Measurements from ENCODE around the gene PFKFB2. TPM values are rescaled to one million over a fixed set of nuclear protein-coding genes. Genes with fewer than 3 reads are reported as not detected.

PFKFB2 gene
- total and polyA plus RNA-seq, 3 donors from 2014 or later, result 12.9 to 17.6 (median 13.9) TPM

GRCh38 chr1:207028884-207029650 lies 24.0 kb upstream of the PFKFB2 start:
- WGBS, 2 donors, result 88 to 97% methylated on average over 2 of the region's 2 CpGs
- H3K27ac ChIP-seq, result no peak overlapping the region
- no peak for TF ChIP-seq POLR2A (IDR thresholded peaks at IDR 0.05)
- H3K4me1 ChIP-seq, result peaks cover 14% of the 10 kb centered on the region
- H3K36me3 ChIP-seq (ENCODE audit: low read depth, missing control alignments), result no peaks in the 10 kb centered on the region
- H3K4me3 ChIP-seq, result no peak overlapping the region
- intact Hi-C loops (cut with DNase I; ENCODE audit: low total_unique reads), result no loop called here
- no peaks in the 10 kb centered on the region for H3K9me3 ChIP-seq
- no peaks in the 10 kb centered on the region for H3K27me3 ChIP-seq
- no peak for DNase-seq

DNA sequence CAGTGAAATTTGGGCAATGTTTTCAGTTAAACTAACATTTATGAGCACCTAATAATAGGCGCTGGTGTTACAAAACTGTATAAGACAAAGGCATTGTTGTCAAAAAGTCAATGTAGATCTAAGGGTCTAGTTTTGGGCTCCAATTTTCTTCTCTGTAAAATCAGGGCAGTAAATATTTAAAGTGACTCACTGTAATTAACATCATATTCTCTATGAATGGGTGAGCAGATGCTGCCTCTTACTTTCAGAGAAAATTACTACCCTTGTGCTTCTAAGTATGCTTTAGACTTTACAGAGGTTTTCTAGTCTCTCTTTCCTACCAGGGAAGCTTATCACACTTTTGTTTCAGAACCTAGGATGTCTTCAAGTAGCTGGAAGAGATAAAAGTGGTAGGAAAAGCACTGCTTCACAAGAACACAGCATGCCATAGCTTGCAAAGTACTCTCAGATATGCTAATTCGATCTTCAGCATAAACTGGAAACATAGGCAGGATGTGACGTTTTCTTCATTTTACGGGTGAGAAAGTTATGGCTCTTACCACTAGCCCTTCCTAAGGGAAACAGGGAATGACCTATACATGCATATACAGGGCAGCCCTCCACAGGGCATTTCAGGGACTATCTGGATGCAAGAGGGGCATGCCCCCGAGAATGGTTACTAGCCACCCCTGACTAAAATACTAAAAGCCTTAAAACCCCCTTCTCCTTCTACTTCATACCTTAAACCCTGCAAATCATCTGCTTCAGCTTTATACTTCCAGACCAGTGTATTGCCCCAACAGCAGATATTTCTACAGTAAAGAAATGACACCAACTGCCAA lies 23.2 kb upstream of the PFKFB2 start:
- H3K36me3 ChIP-seq (ENCODE audit: low read depth, missing control alignments), result no peaks in the 10 kb centered on the region
- no peaks in the 10 kb centered on the region for H3K27me3 ChIP-seq
- TF ChIP-seq POLR2A (IDR thresholded peaks at IDR 0.05), result no peak
- TF ChIP-seq, protein P1, sequence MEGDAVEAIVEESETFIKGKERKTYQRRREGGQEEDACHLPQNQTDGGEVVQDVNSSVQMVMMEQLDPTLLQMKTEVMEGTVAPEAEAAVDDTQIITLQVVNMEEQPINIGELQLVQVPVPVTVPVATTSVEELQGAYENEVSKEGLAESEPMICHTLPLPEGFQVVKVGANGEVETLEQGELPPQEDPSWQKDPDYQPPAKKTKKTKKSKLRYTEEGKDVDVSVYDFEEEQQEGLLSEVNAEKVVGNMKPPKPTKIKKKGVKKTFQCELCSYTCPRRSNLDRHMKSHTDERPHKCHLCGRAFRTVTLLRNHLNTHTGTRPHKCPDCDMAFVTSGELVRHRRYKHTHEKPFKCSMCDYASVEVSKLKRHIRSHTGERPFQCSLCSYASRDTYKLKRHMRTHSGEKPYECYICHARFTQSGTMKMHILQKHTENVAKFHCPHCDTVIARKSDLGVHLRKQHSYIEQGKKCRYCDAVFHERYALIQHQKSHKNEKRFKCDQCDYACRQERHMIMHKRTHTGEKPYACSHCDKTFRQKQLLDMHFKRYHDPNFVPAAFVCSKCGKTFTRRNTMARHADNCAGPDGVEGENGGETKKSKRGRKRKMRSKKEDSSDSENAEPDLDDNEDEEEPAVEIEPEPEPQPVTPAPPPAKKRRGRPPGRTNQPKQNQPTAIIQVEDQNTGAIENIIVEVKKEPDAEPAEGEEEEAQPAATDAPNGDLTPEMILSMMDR (IDR thresholded peaks at IDR 0.05), result no peak
- H3K4me3 ChIP-seq, result no peak overlapping the region
- peaks cover 7% of the 10 kb centered on the region for H3K4me1 ChIP-seq
- no peaks in the 10 kb centered on the region for H3K9me3 ChIP-seq
- H3K27ac ChIP-seq, result no peak overlapping the region
- no peak for DNase-seq
- 71 to 72% methylated on average over 5 of the region's 5 CpGs for WGBS, 2 donors
- intact Hi-C loops (cut with DNase I; ENCODE audit: low total_unique reads), result no loop called here

GRCh38 chr1:207030522-207031009 lies 22.5 kb upstream of the PFKFB2 start:
- DNase-seq, result no peak
- intact Hi-C loops (cut with DNase I; ENCODE audit: low total_unique reads), result no loop called here
- H3K9me3 ChIP-seq, result no peaks in the 10 kb centered on the region
- 65 to 69% methylated on average over 5 of the region's 5 CpGs for WGBS, 2 donors
- no peaks in the 10 kb centered on the region for H3K27me3 ChIP-seq
- no peak overlapping the region for H3K27ac ChIP-seq
- H3K4me1 ChIP-seq, result peaks cover under 1% of the 10 kb centered on the region
- no peak overlapping the region for H3K4me3 ChIP-seq
- no peaks in the 10 kb centered on the region for H3K36me3 ChIP-seq (ENCODE audit: low read depth, missing control alignments)
- TF ChIP-seq, protein P1 (IDR thresholded peaks at IDR 0.05), result no peak
- TF ChIP-seq POLR2A (IDR thresholded peaks at IDR 0.05), result no peak

- WGBS, 2 donors, result 62 to 93% methylated on average over 1 of the region's 1 CpG
- Histone ChIP-seq H3K27ac (no peak overlapping the region), H3K9me3 (no peaks in the 10 kb centered on the region), H3K4me3 (no peak overlapping the region), H3K4me1 (no peaks in the 10 kb centered on the region), H3K27me3 (no peaks in the 10 kb centered on the region), H3K36me3 (ENCODE audit: low read depth, missing control alignments) (no peaks in the 10 kb centered on the region)
- no peak for DNase-seq
- intact Hi-C loops (cut with DNase I; ENCODE audit: low total_unique reads), result no loop called here
- TF ChIP-seq, protein P1 (IDR thresholded peaks at IDR 0.05), result no peak
- TF ChIP-seq POLR2A (IDR thresholded peaks at IDR 0.05), result no peak
These were observed 22.1 kb upstream of the PFKFB2 start for GRCh38 chr1:207031016-207031415.

GRCh38 chr1:207031632-207032264 lies 21.3 kb upstream of the PFKFB2 start:
- Histone ChIP-seq H3K27ac (no peak overlapping the region), H3K9me3 (no peaks in the 10 kb centered on the region), H3K27me3 (no peaks in the 10 kb centered on the region), H3K4me1 (no peaks in the 10 kb centered on the region), H3K36me3 (ENCODE audit: low read depth, missing control alignments) (no peaks in the 10 kb centered on the region), H3K4me3 (no peak overlapping the region)
- intact Hi-C loops (cut with DNase I; ENCODE audit: low total_unique reads), result no loop called here
- TF ChIP-seq POLR2A (IDR thresholded peaks at IDR 0.05), result no peak
- TF ChIP-seq, protein P1 (IDR thresholded peaks at IDR 0.05), result no peak
- WGBS, 2 donors, result 88 to 90% methylated on average over 7 of the region's 7 CpGs
- DNase-seq, result no peak
